Upper lobe of left lung (tissue), 4 donors: ENCODE data around the gene NAT14.
A peak's percentile ranks its signal among the peaks of the same experiment; 100 is the strongest.

Experiments used
- CTCF ChIP-seq, 6 experiments: fragments of 450-650 bp in 4 of 6; fragments of 200-600 bp in 2 of 6; sonication (generic) in 2 of 6; IDR thresholded peaks; one replicate each; pipeline ENCODE4 v1.5.1; 2016 to 2019; ENCODE audit warnings: antibody characterized with exemption in 6 of 6
- POLR2A ChIP-seq, 4 donors: fragments of 450-650 bp; IDR thresholded peaks; one replicate each; pipeline ENCODE4 v1.5.1; 2016 to 2017; ENCODE audit warnings: antibody characterized with exemption in 4 of 4, mild to moderate bottlenecking in 2 of 4
- POLR2AphosphoS5 ChIP-seq, 2 donors: sonication (generic); formaldehyde crosslinking; IDR thresholded peaks; one replicate each; pipeline ENCODE4 v1.5.1; 2017; ENCODE audit warnings: antibody characterized with exemption in 2 of 2

GRCh38 chr19:55447421-55448174 is 37.4 kb upstream of the NAT14 start:
- TF ChIP-seq POLR2AphosphoS5 (IDR thresholded peaks at IDR 0.05) (no peak), CTCF (IDR thresholded peaks at IDR 0.05) (peak in 1 of 6 experiments; percentile 5), POLR2A (IDR thresholded peaks at IDR 0.05) (no peak)
